WTC11 (cell line): ENCODE results near the gene HYAL1. TPM values are rescaled to one million over a fixed set of nuclear protein-coding genes. Genes with fewer than 3 reads are reported as not detected.

Experiments
- ARID4B ChIP-seq: sonication (generic); formaldehyde crosslinking; IDR thresholded peaks from 2 replicates; pipeline ENCODE4 v1.8.0; 2023; ENCODE audit warnings: missing genetic modification reagents, mild to moderate bottlenecking, borderline replicate concordance
- ATF1 ChIP-seq: sonication (generic); formaldehyde crosslinking; IDR thresholded peaks from 2 replicates; pipeline ENCODE4 v1.8.1; 2023; ENCODE audit warnings: mild to moderate bottlenecking, moderate library complexity, missing genetic modification reagents
- CBFB ChIP-seq: sonication (generic); formaldehyde crosslinking; IDR thresholded peaks from 2 replicates; pipeline ENCODE4 v1.8.1; 2022; ENCODE audit warnings: mild to moderate bottlenecking, low read depth, missing genetic modification reagents
- CREM ChIP-seq: sonication (generic); formaldehyde crosslinking; IDR thresholded peaks from 2 replicates; pipeline ENCODE4 v1.8.1; 2022; ENCODE audit warnings: mild to moderate bottlenecking, missing genetic modification reagents, moderate library complexity
- E2F1 ChIP-seq: sonication (generic); formaldehyde crosslinking; IDR thresholded peaks from 2 replicates; pipeline ENCODE4 v1.8.0; 2022; ENCODE audit warnings: mild to moderate bottlenecking, missing genetic modification reagents
- E2F4 ChIP-seq: sonication (generic); formaldehyde crosslinking; IDR thresholded peaks from 2 replicates; pipeline ENCODE4 v1.8.1; 2022; ENCODE audit warnings: low read depth, mild to moderate bottlenecking, moderate library complexity, missing genetic modification reagents, borderline replicate concordance
- ETV6 ChIP-seq: sonication (generic); formaldehyde crosslinking; IDR thresholded peaks from 2 replicates; pipeline ENCODE4 v1.8.1; 2022; ENCODE audit warnings: mild to moderate bottlenecking, missing genetic modification reagents
- HMGXB4 ChIP-seq: sonication (generic); formaldehyde crosslinking; IDR thresholded peaks from 2 replicates; pipeline ENCODE4 v1.8.1; 2023; ENCODE audit warnings: mild to moderate bottlenecking, moderate library complexity, missing genetic modification reagents
- IRF2 ChIP-seq: sonication (generic); formaldehyde crosslinking; IDR thresholded peaks from 2 replicates; pipeline ENCODE4 v1.8.0; 2022; ENCODE audit warnings: low read depth, missing genetic modification reagents, borderline replicate concordance
- JAZF1 ChIP-seq: fragments of 250-450 bp; sonication (Bioruptor Pico); IDR thresholded peaks from 2 replicates; pipeline ENCODE4 v1.9.0; 2021; ENCODE audit warnings: moderate library complexity, mild to moderate bottlenecking, inconsistent platforms
- KAT7 ChIP-seq: sonication (generic); formaldehyde crosslinking; IDR thresholded peaks from 2 replicates; pipeline ENCODE4 v1.8.1; 2023; ENCODE audit warnings: missing genetic modification reagents, mild to moderate bottlenecking, borderline replicate concordance
- MAX ChIP-seq: sonication (generic); formaldehyde crosslinking; IDR thresholded peaks from 2 replicates; pipeline ENCODE4 v1.8.0; 2022; ENCODE audit warnings: mild to moderate bottlenecking, missing genetic modification reagents
- MLX ChIP-seq: sonication (generic); formaldehyde crosslinking; IDR thresholded peaks from 2 replicates; pipeline ENCODE4 v1.8.1; 2023; ENCODE audit warnings: mild to moderate bottlenecking, missing genetic modification reagents, moderate library complexity
- NFE2L1 ChIP-seq: sonication (generic); formaldehyde crosslinking; IDR thresholded peaks from 2 replicates; pipeline ENCODE4 v1.8.1; 2023; ENCODE audit warnings: missing genetic modification reagents
- NR3C1 ChIP-seq: sonication (generic); formaldehyde crosslinking; conservative IDR thresholded peaks from 2 replicates; pipeline ENCODE4 v1.8.1; 2023; ENCODE audit warnings: low read depth, mild to moderate bottlenecking, missing genetic modification reagents
- PRDM15 ChIP-seq: sonication (generic); formaldehyde crosslinking; IDR thresholded peaks from 2 replicates; pipeline ENCODE4 v1.8.0; 2022; ENCODE audit warnings: missing genetic modification reagents
- RELA ChIP-seq: sonication (generic); formaldehyde crosslinking; IDR thresholded peaks from 2 replicates; pipeline ENCODE4 v1.8.1; 2022; ENCODE audit warnings: missing genetic modification reagents, mild to moderate bottlenecking, borderline replicate concordance
- TP53 ChIP-seq: sonication (generic); formaldehyde crosslinking; IDR thresholded peaks from 2 replicates; pipeline ENCODE4 v1.8.1; 2023; ENCODE audit warnings: mild to moderate bottlenecking, missing genetic modification reagents
- USF2 ChIP-seq: sonication (generic); formaldehyde crosslinking; IDR thresholded peaks from 2 replicates; pipeline ENCODE4 v1.8.1; 2023; ENCODE audit warnings: mild to moderate bottlenecking, missing genetic modification reagents, moderate library complexity
- ZNF138 ChIP-seq: sonication (generic); formaldehyde crosslinking; conservative IDR thresholded peaks from 2 replicates; pipeline ENCODE4 v1.8.1; 2022; ENCODE audit warnings: mild to moderate bottlenecking, moderate library complexity, missing genetic modification reagents
- ZNF396 ChIP-seq: fragments of 250-450 bp; sonication (Bioruptor Pico); IDR thresholded peaks from 2 replicates; pipeline ENCODE4 v1.8.0; 2021; ENCODE audit warnings: mild to moderate bottlenecking, moderate library complexity, borderline replicate concordance
- ZNF416 ChIP-seq: fragments of 250-450 bp; sonication (Bioruptor Pico); IDR thresholded peaks from 2 replicates; pipeline ENCODE4 v1.9.0; 2021; ENCODE audit warnings: mild to moderate bottlenecking, inconsistent platforms
- total RNA-seq: library from RNA; stranded (reverse); gene quantifications from 3 replicates; pipeline ENCODE4 v1.2.3, GENCODE V29; 2021

Gene HYAL1
- total RNA-seq, 1 experiment from 2014 or later = 3.4 TPM

- TF ChIP-seq CBFB (CRISPR knock-in tag) = 0 out of 2 replicates have a peak, but pooled peaks have one; percentile 28
- TF ChIP-seq MAX (CRISPR knock-in tag) = peak; percentile 98
- peak; percentile 65; the same call in 1 of the 2 replicates for TF ChIP-seq E2F1 (CRISPR knock-in tag)
- peak; percentile 4 for TF ChIP-seq KAT7 (CRISPR knock-in tag)
- TF ChIP-seq ZNF396 (CRISPR knock-in tag) = no peak
- TF ChIP-seq USF2 = peak; percentile 42
- peak; percentile 94; the same call in 1 of the 2 replicates for TF ChIP-seq TP53 (CRISPR knock-in tag)
- no peak for TF ChIP-seq RELA (CRISPR knock-in tag)
- TF ChIP-seq ETV6 (CRISPR knock-in tag) = peak; percentile 96
- peak; percentile 93; the same call in 1 of the 2 replicates for TF ChIP-seq ARID4B (CRISPR knock-in tag)
- TF ChIP-seq JAZF1 (CRISPR knock-in tag) = no peak
- TF ChIP-seq NR3C1 (CRISPR knock-in tag) = no peak
- TF ChIP-seq ATF1 = no peak; the same call in 1 of the 2 replicates
- peak; percentile 84 for TF ChIP-seq ZNF138
- TF ChIP-seq CREM (CRISPR knock-in tag) = peak; percentile 66; the same call in 1 of the 2 replicates
- no peak for TF ChIP-seq E2F4
- peak; percentile 60 for TF ChIP-seq PRDM15 (CRISPR knock-in tag)
- TF ChIP-seq ZNF416 (CRISPR knock-in tag) = no peak
- TF ChIP-seq NFE2L1 (CRISPR knock-in tag) = peak; percentile 88; the same call in 1 of the 2 replicates
- no peak for TF ChIP-seq HMGXB4 (CRISPR knock-in tag)
- no peak for TF ChIP-seq IRF2
- no peak for TF ChIP-seq MLX (CRISPR knock-in tag)
Observed at GRCh38 chr3:50350527-50351322, 47.4 kb upstream of the HYAL1 start, which contains the start of the genes CYB561D2 and NPRL2 (continued).
